Measurements from ENCODE around the gene CNBP.

The CNBP gene

DNA sequence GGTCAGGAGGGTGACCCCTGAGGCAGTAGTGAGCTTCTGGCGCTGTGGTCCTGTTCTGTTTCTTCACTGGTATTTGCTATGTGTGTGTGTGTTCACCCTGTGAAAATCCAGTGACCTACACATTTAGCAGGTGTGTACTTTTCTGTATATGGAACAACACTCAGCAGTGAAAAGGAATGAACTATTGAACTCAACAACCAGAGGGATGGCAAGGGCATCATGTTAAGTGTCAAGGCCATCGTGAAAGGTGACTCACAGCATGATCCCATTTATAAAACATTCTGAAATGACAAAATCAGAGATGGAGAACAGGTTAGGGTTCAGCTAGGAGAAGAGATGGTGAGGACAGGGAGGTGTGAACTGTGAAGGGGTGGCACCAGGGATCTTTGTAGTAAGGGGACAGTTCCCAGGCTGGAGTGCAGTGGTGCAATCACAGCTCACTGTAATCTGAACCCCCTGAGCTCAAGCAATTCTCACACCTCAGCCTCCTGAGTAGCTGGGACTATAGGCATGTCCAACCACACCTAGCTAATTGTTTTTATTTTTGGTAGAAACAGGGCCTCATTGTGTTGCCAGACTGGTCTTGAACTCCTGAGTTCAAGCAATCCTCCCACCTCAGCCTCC, 52.1 kb downstream of the CNBP start:
- TF ChIP-seq BACH2 (CRISPR knock-in tag; IDR thresholded peaks at IDR 0.05; ENCODE audit: borderline replicate concordance) (no peak), ISL1 (CRISPR knock-in tag; IDR thresholded peaks at IDR 0.05) (no peak), GLIS3 (CRISPR knock-in tag; IDR thresholded peaks at IDR 0.05) (no peak), ZNF565 (CRISPR knock-in tag; conservative IDR thresholded peaks at IDR 0.05; ENCODE audit: low read depth) (no peak), ZC3H10 (CRISPR knock-in tag; IDR thresholded peaks at IDR 0.05) (no peak), ZFP3 (CRISPR knock-in tag; IDR thresholded peaks at IDR 0.05) (no peak)
- TF ChIP-seq, protein P1, sequence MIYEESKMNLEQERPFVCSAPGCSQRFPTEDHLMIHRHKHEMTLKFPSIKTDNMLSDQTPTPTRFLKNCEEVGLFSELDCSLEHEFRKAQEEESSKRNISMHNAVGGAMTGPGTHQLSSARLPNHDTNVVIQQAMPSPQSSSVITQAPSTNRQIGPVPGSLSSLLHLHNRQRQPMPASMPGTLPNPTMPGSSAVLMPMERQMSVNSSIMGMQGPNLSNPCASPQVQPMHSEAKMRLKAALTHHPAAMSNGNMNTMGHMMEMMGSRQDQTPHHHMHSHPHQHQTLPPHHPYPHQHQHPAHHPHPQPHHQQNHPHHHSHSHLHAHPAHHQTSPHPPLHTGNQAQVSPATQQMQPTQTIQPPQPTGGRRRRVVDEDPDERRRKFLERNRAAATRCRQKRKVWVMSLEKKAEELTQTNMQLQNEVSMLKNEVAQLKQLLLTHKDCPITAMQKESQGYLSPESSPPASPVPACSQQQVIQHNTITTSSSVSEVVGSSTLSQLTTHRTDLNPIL (CRISPR knock-in tag; IDR thresholded peaks at IDR 0.05; ENCODE audit: low read depth), result no peak
- ATAC-seq, result no peak

DNA sequence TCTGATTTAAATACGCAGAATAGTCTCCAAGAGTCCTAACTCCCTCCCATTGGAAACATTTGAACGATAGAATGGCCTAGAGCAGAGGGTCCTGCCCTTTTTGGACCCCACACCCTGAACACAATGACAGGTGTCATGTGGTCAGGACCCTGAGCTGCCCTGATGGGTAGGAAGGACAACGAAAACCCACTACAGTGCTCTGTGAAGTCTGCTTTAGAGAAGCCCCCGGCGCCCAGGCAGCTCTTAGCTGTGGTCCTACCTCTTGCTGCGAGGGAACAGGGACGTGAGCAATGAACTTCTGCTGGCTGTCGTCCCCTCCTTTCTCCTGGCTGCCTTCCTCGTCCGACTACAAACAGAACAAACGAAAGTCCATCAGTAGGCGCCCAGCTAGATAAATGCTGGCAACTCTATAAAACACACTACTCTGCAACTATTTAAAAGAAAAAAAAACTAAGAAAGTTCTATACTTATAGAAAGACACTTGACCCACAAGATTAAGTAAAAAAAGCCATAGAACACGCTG, 53.3 kb downstream of the CNBP start:
- no peak for ATAC-seq
- TF ChIP-seq PPARA (CRISPR knock-in tag; IDR thresholded peaks at IDR 0.05; ENCODE audit: borderline replicate concordance) (no peak), ZNF8 (CRISPR knock-in tag; IDR thresholded peaks at IDR 0.05) (no peak), POU6F1 (CRISPR knock-in tag; IDR thresholded peaks at IDR 0.05; ENCODE audit: borderline replicate concordance, low read depth) (no peak), ZFP30 (CRISPR knock-in tag; IDR thresholded peaks at IDR 0.05) (no peak), CSDC2 (CRISPR knock-in tag; IDR thresholded peaks at IDR 0.05) (no peak), ZNF70 (CRISPR knock-in tag; IDR thresholded peaks at IDR 0.05) (no peak), ZNF565 (CRISPR knock-in tag; conservative IDR thresholded peaks at IDR 0.05; ENCODE audit: low read depth) (no peak), BACH2 (CRISPR knock-in tag; IDR thresholded peaks at IDR 0.05; ENCODE audit: borderline replicate concordance) (no peak), GLIS3 (CRISPR knock-in tag; IDR thresholded peaks at IDR 0.05) (no peak)
- TF ChIP-seq, protein P1 (CRISPR knock-in tag; IDR thresholded peaks at IDR 0.05; ENCODE audit: low read depth), result no peak

GRCh38 chr3:129128357-129129155, 55.1 kb downstream of the CNBP start:
- no peak for ATAC-seq
- TF ChIP-seq TCF4 (CRISPR knock-in tag; IDR thresholded peaks at IDR 0.05; ENCODE audit: borderline replicate concordance), result no peak
- TF ChIP-seq ZNF565 (CRISPR knock-in tag; conservative IDR thresholded peaks at IDR 0.05; ENCODE audit: low read depth), result no peak
- TF ChIP-seq POU6F1 (CRISPR knock-in tag; IDR thresholded peaks at IDR 0.05; ENCODE audit: borderline replicate concordance, low read depth), result no peak
- no peak for TF ChIP-seq ZFP3 (CRISPR knock-in tag; IDR thresholded peaks at IDR 0.05)

- ATAC-seq, result no peak
- TF ChIP-seq, protein P2, sequence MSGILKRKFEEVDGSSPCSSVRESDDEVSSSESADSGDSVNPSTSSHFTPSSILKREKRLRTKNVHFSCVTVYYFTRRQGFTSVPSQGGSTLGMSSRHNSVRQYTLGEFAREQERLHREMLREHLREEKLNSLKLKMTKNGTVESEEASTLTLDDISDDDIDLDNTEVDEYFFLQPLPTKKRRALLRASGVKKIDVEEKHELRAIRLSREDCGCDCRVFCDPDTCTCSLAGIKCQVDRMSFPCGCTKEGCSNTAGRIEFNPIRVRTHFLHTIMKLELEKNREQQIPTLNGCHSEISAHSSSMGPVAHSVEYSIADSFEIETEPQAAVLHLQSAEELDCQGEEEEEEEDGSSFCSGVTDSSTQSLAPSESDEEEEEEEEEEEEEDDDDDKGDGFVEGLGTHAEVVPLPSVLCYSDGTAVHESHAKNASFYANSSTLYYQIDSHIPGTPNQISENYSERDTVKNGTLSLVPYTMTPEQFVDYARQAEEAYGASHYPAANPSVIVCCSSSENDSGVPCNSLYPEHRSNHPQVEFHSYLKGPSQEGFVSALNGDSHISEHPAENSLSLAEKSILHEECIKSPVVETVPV (CRISPR knock-in tag; IDR thresholded peaks at IDR 0.05), result no peak
- TF ChIP-seq, protein P3, sequence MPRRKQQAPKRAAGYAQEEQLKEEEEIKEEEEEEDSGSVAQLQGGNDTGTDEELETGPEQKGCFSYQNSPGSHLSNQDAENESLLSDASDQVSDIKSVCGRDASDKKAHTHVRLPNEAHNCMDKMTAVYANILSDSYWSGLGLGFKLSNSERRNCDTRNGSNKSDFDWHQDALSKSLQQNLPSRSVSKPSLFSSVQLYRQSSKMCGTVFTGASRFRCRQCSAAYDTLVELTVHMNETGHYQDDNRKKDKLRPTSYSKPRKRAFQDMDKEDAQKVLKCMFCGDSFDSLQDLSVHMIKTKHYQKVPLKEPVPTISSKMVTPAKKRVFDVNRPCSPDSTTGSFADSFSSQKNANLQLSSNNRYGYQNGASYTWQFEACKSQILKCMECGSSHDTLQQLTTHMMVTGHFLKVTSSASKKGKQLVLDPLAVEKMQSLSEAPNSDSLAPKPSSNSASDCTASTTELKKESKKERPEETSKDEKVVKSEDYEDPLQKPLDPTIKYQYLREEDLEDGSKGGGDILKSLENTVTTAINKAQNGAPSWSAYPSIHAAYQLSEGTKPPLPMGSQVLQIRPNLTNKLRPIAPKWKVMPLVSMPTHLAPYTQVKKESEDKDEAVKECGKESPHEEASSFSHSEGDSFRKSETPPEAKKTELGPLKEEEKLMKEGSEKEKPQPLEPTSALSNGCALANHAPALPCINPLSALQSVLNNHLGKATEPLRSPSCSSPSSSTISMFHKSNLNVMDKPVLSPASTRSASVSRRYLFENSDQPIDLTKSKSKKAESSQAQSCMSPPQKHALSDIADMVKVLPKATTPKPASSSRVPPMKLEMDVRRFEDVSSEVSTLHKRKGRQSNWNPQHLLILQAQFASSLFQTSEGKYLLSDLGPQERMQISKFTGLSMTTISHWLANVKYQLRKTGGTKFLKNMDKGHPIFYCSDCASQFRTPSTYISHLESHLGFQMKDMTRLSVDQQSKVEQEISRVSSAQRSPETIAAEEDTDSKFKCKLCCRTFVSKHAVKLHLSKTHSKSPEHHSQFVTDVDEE (CRISPR knock-in tag; IDR thresholded peaks at IDR 0.05), result no peak
- TF ChIP-seq ISL1 (CRISPR knock-in tag; IDR thresholded peaks at IDR 0.05) (no peak), BACH2 (CRISPR knock-in tag; IDR thresholded peaks at IDR 0.05; ENCODE audit: borderline replicate concordance) (no peak), POU6F1 (CRISPR knock-in tag; IDR thresholded peaks at IDR 0.05; ENCODE audit: borderline replicate concordance, low read depth) (no peak), ESRRG (CRISPR knock-in tag; IDR thresholded peaks at IDR 0.05) (no peak), ARNTL (CRISPR knock-in tag; IDR thresholded peaks at IDR 0.05; ENCODE audit: borderline replicate concordance, low read depth) (no peak), RARB (CRISPR knock-in tag; IDR thresholded peaks at IDR 0.05) (no peak), ZNF70 (CRISPR knock-in tag; IDR thresholded peaks at IDR 0.05) (no peak)
- TF ChIP-seq, protein P1 (CRISPR knock-in tag; IDR thresholded peaks at IDR 0.05; ENCODE audit: low read depth), result no peak
Observed at GRCh38 chr3:129126726-129127280, 56.9 kb downstream of the CNBP start.

Data from SK-N-SH treated with all-trans-retinoic acid at 6 μM for 48 hours (cell line).